DND-41 (cell line): ENCODE measurements around the gene FNBP1.

Experiments
- ATAC-seq: fragments of 200-7000 bp; cut with Tn5 transposase; 3 replicates; pipeline ENCODE4 v1.9.1; 2021; ENCODE audit warnings: low read depth; ENCODE audit not compliant: insufficient read depth
- DNase-seq: peaks from one replicate; pipeline ENCODE4 v3.0.0-alpha.2; 2020
- H2AFZ ChIP-seq: 2 replicates; pipeline ENCODE4 v1.6.0; 2012; ENCODE audit warnings: low read depth, low read length
- H3K27ac ChIP-seq: 2 replicates; pipeline ENCODE4 v1.5.1; 2012; ENCODE audit warnings: low read length, inconsistent platforms
- H3K27me3 ChIP-seq: fragments of 200-600 bp; sonication (generic); 2 replicates; pipeline ENCODE4 v1.6.0; 2012; ENCODE audit warnings: low read length, mild to moderate bottlenecking, inconsistent platforms; ENCODE audit not compliant: insufficient read depth, poor library complexity
- H3K36me3 ChIP-seq: 2 replicates; pipeline ENCODE4 v1.5.1; 2012; ENCODE audit warnings: low read length, inconsistent platforms; ENCODE audit not compliant: insufficient read depth
- H3K4me1 ChIP-seq: 2 replicates; pipeline ENCODE4 v1.5.1; 2012; ENCODE audit warnings: mild to moderate bottlenecking, low read length; ENCODE audit not compliant: insufficient read depth
- H3K4me2 ChIP-seq: 2 replicates; pipeline ENCODE4 v1.6.0; 2012; ENCODE audit warnings: mild to moderate bottlenecking, moderate library complexity, low read length, inconsistent platforms; ENCODE audit not compliant: insufficient read depth
- H3K4me3 ChIP-seq, 2 experiments: fragments of 200-600 bp in 1 of 2; shearing (Covaris generic) in 1 of 2; 2 replicates each; pipeline ENCODE4 v1.5.1; 2012 to 2016; ENCODE audit warnings: inconsistent platforms in 2 of 2, low read length in 2 of 2, mild to moderate bottlenecking in 2 of 2, low read depth in 1 of 2, moderate library complexity in 1 of 2
- H3K79me2 ChIP-seq: 2 replicates; pipeline ENCODE4 v1.6.0; 2012; ENCODE audit warnings: low read length, inconsistent platforms; ENCODE audit not compliant: insufficient read depth
- H3K9ac ChIP-seq: 2 replicates; pipeline ENCODE4 v1.6.0; 2012; ENCODE audit warnings: low read depth, mild to moderate bottlenecking, inconsistent platforms, low read length, moderate library complexity
- H3K9me3 ChIP-seq: 2 replicates; pipeline ENCODE4 v1.5.1; 2012; ENCODE audit warnings: low read length, moderate library complexity, mild to moderate bottlenecking, inconsistent platforms; ENCODE audit not compliant: insufficient read depth, severe bottlenecking
- H4K20me1 ChIP-seq: 2 replicates; pipeline ENCODE4 v1.6.0; 2012; ENCODE audit warnings: low read length; ENCODE audit not compliant: insufficient read depth
- EZH2 ChIP-seq: IDR thresholded peaks from 3 replicates; pipeline ENCODE4 v1.6.1; 2012; ENCODE audit warnings: borderline replicate concordance, low read depth, mild to moderate bottlenecking, moderate library complexity, low read length, inconsistent platforms; ENCODE audit not compliant: severe bottlenecking
- TF ChIP-seq, protein P1 (sequence below): IDR thresholded peaks from 2 replicates; pipeline ENCODE4 v1.5.1; 2012; ENCODE audit warnings: borderline replicate concordance, low read length, moderate library complexity, mild to moderate bottlenecking; ENCODE audit not compliant: poor library complexity, severe bottlenecking; ENCODE audit errors: extremely low read depth

FNBP1 gene

DNA sequence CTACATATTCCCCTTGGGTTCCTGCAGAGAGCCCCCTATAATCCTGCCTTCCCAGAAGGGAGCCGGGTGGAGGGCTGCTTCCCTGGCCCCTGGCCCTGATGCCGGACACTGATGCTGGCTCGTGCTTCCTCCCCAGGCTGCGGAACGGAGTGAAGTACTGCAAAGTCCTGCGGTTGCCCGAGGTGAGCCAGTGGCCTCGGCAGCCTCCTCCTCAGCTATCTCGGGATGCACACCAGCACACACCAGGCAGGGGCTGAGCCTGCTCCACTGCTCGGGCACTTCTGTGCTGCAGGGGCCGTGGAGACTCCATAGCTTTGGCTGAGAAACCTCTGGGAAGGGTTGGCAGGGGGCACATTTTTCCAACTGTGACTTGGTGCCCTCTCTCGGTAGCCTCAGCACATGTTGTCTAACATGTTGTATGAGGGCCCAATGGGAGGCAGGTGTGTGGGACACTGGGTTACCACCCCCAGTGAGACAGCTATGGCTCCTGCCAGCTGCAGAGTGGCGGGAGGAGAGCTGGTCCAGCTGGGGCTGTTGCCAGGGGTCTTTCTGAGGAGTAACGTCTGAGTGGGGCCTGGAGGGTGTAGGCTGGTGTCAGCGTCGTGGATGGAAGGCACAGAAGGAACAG is 169.3 kb downstream of the FNBP1 start:
- no peaks in the 10 kb centered on the region for H3K4me1 ChIP-seq
- no peaks in the 10 kb centered on the region for H4K20me1 ChIP-seq
- ATAC-seq (peak; percentile 37; the same call in 2 of the 3 replicates), DNase-seq (no peak)
- no peak overlapping the region for H3K27ac ChIP-seq
- no peak overlapping the region for H3K4me3 ChIP-seq
- no peaks in the 10 kb centered on the region for H3K79me2 ChIP-seq
- peaks cover 39% of the 10 kb centered on the region for H3K36me3 ChIP-seq
- H3K9me3 ChIP-seq, result no peaks in the 10 kb centered on the region
- H2AFZ ChIP-seq, result no peak overlapping the region
- H3K9ac ChIP-seq, result no peak overlapping the region
- no peaks in the 10 kb centered on the region for H3K27me3 ChIP-seq
- no peak for TF ChIP-seq EZH2
- TF ChIP-seq, protein P1, sequence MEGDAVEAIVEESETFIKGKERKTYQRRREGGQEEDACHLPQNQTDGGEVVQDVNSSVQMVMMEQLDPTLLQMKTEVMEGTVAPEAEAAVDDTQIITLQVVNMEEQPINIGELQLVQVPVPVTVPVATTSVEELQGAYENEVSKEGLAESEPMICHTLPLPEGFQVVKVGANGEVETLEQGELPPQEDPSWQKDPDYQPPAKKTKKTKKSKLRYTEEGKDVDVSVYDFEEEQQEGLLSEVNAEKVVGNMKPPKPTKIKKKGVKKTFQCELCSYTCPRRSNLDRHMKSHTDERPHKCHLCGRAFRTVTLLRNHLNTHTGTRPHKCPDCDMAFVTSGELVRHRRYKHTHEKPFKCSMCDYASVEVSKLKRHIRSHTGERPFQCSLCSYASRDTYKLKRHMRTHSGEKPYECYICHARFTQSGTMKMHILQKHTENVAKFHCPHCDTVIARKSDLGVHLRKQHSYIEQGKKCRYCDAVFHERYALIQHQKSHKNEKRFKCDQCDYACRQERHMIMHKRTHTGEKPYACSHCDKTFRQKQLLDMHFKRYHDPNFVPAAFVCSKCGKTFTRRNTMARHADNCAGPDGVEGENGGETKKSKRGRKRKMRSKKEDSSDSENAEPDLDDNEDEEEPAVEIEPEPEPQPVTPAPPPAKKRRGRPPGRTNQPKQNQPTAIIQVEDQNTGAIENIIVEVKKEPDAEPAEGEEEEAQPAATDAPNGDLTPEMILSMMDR, result no peak
- no peak overlapping the region for H3K4me2 ChIP-seq

GRCh38 chr9:129871046-129871445 is 171.9 kb downstream of the FNBP1 start:
- Histone ChIP-seq H3K9me3 (no peaks in the 10 kb centered on the region), H2AFZ (no peak overlapping the region), H3K36me3 (peaks cover 53% of the 10 kb centered on the region), H4K20me1 (no peaks in the 10 kb centered on the region), H3K27me3 (no peaks in the 10 kb centered on the region), H3K9ac (no peak overlapping the region), H3K4me3 (no peak overlapping the region), H3K4me2 (no peak overlapping the region), H3K79me2 (no peaks in the 10 kb centered on the region), H3K4me1 (no peaks in the 10 kb centered on the region), H3K27ac (no peak overlapping the region)
- no peak for DNase-seq
- no peak for ATAC-seq
- TF ChIP-seq, protein P1, result no peak
- no peak for TF ChIP-seq EZH2

GRCh38 chr9:129869585-129870501 is 173.1 kb downstream of the FNBP1 start:
- TF ChIP-seq EZH2, result no peak
- TF ChIP-seq, protein P1, result no peak
- no peak overlapping the region for H3K4me2 ChIP-seq
- no peaks in the 10 kb centered on the region for H3K9me3 ChIP-seq
- H2AFZ ChIP-seq, result no peak overlapping the region
- no peak overlapping the region for H3K4me3 ChIP-seq
- no peaks in the 10 kb centered on the region for H3K27me3 ChIP-seq
- H3K9ac ChIP-seq, result no peak overlapping the region
- ATAC-seq (no peak), DNase-seq (no peak)
- H3K4me1 ChIP-seq, result no peaks in the 10 kb centered on the region
- no peaks in the 10 kb centered on the region for H3K79me2 ChIP-seq
- no peak overlapping the region for H3K27ac ChIP-seq
- peaks cover 49% of the 10 kb centered on the region for H3K36me3 ChIP-seq
- H4K20me1 ChIP-seq, result no peaks in the 10 kb centered on the region
